Kidney epithelial cell (primary cell): ENCODE measurements around the gene CCND2. TPM values are rescaled to one million over a fixed set of nuclear protein-coding genes. Genes with fewer than 3 reads are reported as not detected.

Experiments
- DNase-seq: peaks from one replicate; pipeline ENCODE4 v3.0.0-alpha.2; 2010; ENCODE audit warnings: low read depth
- H3K27me3 ChIP-seq: 2 replicates; pipeline ENCODE4 v1.6.0; 2011; ENCODE audit warnings: low read length; ENCODE audit not compliant: control insufficient read depth, insufficient read depth
- H3K36me3 ChIP-seq: 2 replicates; pipeline ENCODE4 v1.5.1; 2011; ENCODE audit warnings: low read length; ENCODE audit not compliant: control insufficient read depth, insufficient read depth
- H3K4me3 ChIP-seq: 2 replicates; pipeline ENCODE4 v1.5.1; 2011; ENCODE audit warnings: low read depth, mild to moderate bottlenecking, control low read depth, low read length
- CTCF ChIP-seq: IDR thresholded peaks from 2 replicates; pipeline ENCODE4 v1.5.1; 2011; ENCODE audit warnings: mild to moderate bottlenecking, moderate library complexity, low read length, control low read depth, inconsistent platforms; ENCODE audit not compliant: insufficient read depth, poor library complexity, severe bottlenecking
- total RNA-seq: library from RNA; depleted of rRNA; stranded (reverse); fragments of >200 nt; gene quantifications from 2 replicates; pipeline ENCODE4 v1.2.3, GENCODE V29; 2015

The CCND2 gene
- total RNA-seq, 1 donor from 2014 or later = 88.3 TPM

GRCh38 chr12:4293299-4293965 lies 19.9 kb downstream of the CCND2 start:
- H3K27me3 ChIP-seq = peaks cover 2% of the 10 kb centered on the region
- TF ChIP-seq CTCF = no peak
- no peaks in the 10 kb centered on the region for H3K36me3 ChIP-seq
- H3K4me3 ChIP-seq = no peak overlapping the region
- no peak for DNase-seq

- peaks cover 2% of the 10 kb centered on the region for H3K27me3 ChIP-seq
- H3K4me3 ChIP-seq = no peak overlapping the region
- TF ChIP-seq CTCF = no peak
- no peak for DNase-seq
- H3K36me3 ChIP-seq = no peaks in the 10 kb centered on the region
These were observed 20.5 kb downstream of the CCND2 start for GRCh38 chr12:4293966-4294505.

GRCh38 chr12:4296751-4297150 lies 23.2 kb downstream of the CCND2 start:
- Histone ChIP-seq H3K4me3 (no peak overlapping the region), H3K27me3 (no peaks in the 10 kb centered on the region), H3K36me3 (no peaks in the 10 kb centered on the region)
- no peak for DNase-seq
- no peak for TF ChIP-seq CTCF

- no peaks in the 10 kb centered on the region for H3K36me3 ChIP-seq
- no peak for DNase-seq
- no peak for TF ChIP-seq CTCF
- H3K4me3 ChIP-seq = no peak overlapping the region
- H3K27me3 ChIP-seq = no peaks in the 10 kb centered on the region
These were observed 24.1 kb downstream of the CCND2 start for GRCh38 chr12:4297617-4298016.

GRCh38 chr12:4300883-4301282 lies 27.3 kb downstream of the CCND2 start:
- Histone ChIP-seq H3K4me3 (no peak overlapping the region), H3K27me3 (no peaks in the 10 kb centered on the region), H3K36me3 (no peaks in the 10 kb centered on the region)
- TF ChIP-seq CTCF = no peak
- no peak for DNase-seq

GRCh38 chr12:4301932-4302501 lies 28.5 kb downstream of the CCND2 start:
- no peak for DNase-seq
- no peaks in the 10 kb centered on the region for H3K27me3 ChIP-seq
- no peak overlapping the region for H3K4me3 ChIP-seq
- no peaks in the 10 kb centered on the region for H3K36me3 ChIP-seq
- TF ChIP-seq CTCF = no peak
